IPS-15b (cell line): ENCODE results near the gene LSP1.

Source experiments
- H3K27me3 ChIP-seq: one replicate; pipeline ENCODE4 v1.6.1; 2013; ENCODE audit warnings: low read length; ENCODE audit not compliant: control insufficient read depth, insufficient read depth
- H3K36me3 ChIP-seq: one replicate; pipeline ENCODE4 v1.6.1; 2013; ENCODE audit warnings: low read length; ENCODE audit not compliant: control insufficient read depth, insufficient read depth
- H3K4me1 ChIP-seq: one replicate; pipeline ENCODE4 v1.6.1; 2013; ENCODE audit warnings: mild to moderate bottlenecking, low read length; ENCODE audit not compliant: control insufficient read depth, insufficient read depth
- H3K4me3 ChIP-seq: one replicate; pipeline ENCODE4 v1.5.1; 2013; ENCODE audit warnings: low read depth, low read length
- H3K9ac ChIP-seq: one replicate; pipeline ENCODE4 v1.6.1; 2013; ENCODE audit warnings: low read depth, mild to moderate bottlenecking, low read length
- H3K9me3 ChIP-seq: one replicate; pipeline ENCODE4 v1.6.1; 2013; ENCODE audit warnings: mild to moderate bottlenecking, low read length; ENCODE audit not compliant: control insufficient read depth, insufficient read depth

Gene LSP1

GRCh38 chr11:1932681-1933080 lies 79.8 kb downstream of the LSP1 start:
- H3K4me1 ChIP-seq, result no peaks in the 10 kb centered on the region
- no peaks in the 10 kb centered on the region for H3K9me3 ChIP-seq
- H3K36me3 ChIP-seq, result no peaks in the 10 kb centered on the region
- no peaks in the 10 kb centered on the region for H3K27me3 ChIP-seq
- no peak overlapping the region for H3K4me3 ChIP-seq
- no peak overlapping the region for H3K9ac ChIP-seq

- H3K4me3 ChIP-seq, result no peak overlapping the region
- no peaks in the 10 kb centered on the region for H3K36me3 ChIP-seq
- no peak overlapping the region for H3K9ac ChIP-seq
- H3K27me3 ChIP-seq, result no peaks in the 10 kb centered on the region
- H3K4me1 ChIP-seq, result no peaks in the 10 kb centered on the region
- no peaks in the 10 kb centered on the region for H3K9me3 ChIP-seq
These were observed 80.8 kb downstream of the LSP1 start for GRCh38 chr11:1933416-1934334.

DNA sequence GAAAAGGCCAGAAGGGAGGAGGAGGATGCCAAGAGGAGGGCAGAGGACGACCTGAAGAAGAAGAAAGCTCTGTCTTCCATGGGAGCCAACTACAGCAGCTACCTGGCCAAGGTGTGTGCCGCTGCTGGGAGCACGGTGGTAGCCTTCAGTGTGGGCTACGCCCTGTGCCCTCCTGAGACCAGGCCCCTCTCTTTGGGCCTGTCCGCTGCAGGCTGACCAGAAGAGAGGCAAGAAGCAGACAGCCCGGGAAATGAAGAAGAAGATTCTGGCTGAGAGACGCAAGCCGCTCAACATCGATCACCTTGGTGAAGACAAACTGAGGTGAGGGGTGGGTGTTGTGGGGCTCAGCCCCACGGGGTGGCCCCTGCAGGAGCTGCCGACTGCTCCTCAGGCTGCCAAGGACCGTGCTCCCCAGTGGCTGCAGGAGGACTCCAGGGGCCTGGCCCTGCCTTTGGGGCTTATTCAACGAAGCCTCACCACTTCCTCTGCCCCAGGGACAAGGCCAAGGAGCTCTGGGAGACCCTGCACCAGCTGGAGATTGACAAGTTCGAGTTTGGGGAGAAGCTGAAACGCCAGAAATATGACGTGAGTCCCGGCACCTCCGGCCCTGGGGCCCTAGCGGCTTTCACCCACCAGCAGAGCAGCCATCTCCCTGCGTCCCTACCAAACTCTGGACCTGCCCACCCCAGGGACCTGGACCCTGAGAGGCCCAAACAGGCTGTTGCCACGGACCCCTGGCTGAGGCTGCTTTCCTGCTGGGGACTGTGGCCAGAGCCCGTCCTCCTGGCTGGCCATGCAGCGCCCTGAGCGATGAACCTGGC lies 81.7 kb downstream of the LSP1 start:
- Histone ChIP-seq H3K4me3 (no peak overlapping the region), H3K9me3 (no peaks in the 10 kb centered on the region), H3K36me3 (no peaks in the 10 kb centered on the region), H3K9ac (no peak overlapping the region), H3K4me1 (no peaks in the 10 kb centered on the region), H3K27me3 (no peaks in the 10 kb centered on the region)

DNA sequence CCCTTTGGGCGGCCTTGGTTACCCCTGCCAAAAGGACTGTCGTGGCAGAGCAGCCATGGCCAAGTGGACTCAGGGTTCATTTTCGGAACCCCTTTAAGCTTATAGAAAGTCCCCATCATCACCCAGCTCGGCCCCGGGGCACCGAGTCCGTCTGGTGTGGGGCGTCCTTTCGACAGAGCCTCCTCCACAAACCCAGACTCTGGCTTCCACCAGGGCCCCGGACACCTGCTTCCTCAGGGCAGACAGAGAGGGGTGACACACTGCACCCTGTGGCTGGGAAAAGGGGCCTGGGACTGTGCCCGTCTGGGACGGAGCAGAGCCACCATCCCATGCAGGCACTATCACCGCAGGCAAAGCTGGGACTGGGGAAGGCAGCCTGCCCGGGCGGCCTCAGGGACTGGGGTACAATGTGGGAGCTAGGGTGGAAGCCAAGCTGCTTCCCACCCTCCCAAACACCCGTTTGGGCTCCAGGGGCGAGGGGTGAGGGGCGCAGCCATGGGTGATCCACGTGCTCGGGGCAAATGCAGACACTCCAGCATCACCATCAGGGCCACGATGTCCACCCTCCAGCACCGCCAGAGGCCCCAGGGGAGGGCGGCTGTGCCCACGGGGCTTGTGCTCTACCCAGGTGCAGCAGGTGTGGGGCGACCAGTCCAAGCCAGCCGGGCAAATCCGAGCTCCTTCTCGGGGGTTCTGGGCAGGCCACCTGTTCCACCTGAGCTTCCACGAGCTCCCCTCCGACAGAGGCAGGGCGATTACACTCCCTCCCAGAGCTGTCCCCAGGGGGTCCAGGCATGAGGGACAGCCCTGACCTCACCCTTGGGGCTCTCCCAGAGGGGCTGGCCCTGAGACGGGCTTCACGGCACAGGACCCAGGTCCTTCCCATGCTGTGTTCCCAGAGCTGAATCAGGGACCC lies 82.5 kb downstream of the LSP1 start:
- H3K9me3 ChIP-seq, result no peaks in the 10 kb centered on the region
- H3K4me3 ChIP-seq, result no peak overlapping the region
- no peak overlapping the region for H3K9ac ChIP-seq
- no peaks in the 10 kb centered on the region for H3K36me3 ChIP-seq
- no peaks in the 10 kb centered on the region for H3K27me3 ChIP-seq
- H3K4me1 ChIP-seq, result no peaks in the 10 kb centered on the region

DNA sequence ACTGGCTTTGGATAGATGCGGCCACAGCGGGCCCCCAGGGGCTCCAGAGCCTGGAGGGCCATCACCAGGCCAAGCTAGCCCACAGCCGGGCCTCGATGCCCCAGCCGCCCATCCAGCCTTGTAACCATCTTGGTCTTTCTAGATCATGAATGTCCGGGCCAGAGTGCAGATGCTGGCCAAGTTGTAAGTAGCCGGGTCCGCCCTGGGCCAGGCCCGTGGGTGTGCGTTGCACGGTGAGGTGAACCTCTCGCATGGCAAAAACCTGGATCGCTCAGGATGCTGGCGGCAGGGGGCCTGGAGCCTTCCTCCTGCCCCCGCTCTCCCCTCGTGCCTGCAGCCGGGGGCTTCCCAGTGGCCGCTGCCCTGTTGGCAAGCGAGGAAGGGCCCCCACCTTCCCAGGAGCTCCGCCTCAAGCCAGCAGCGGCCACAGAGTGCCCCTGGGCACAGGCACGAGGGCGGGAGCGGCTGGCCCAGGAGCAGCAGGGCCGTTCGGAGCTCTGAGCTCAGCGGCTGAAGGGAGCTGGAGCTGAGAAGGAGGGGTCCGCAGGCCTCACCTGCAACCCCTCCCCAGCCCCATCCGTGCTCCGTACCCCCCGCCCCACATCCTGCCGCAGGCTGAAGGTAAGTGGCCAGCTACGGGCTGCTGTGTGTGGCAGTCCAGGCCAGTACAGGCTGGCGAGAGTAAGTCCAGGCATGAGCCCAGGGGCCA lies 83.3 kb downstream of the LSP1 start:
- no peaks in the 10 kb centered on the region for H3K4me1 ChIP-seq
- H3K4me3 ChIP-seq, result no peak overlapping the region
- H3K9ac ChIP-seq, result no peak overlapping the region
- H3K27me3 ChIP-seq, result no peaks in the 10 kb centered on the region
- H3K9me3 ChIP-seq, result no peaks in the 10 kb centered on the region
- H3K36me3 ChIP-seq, result no peaks in the 10 kb centered on the region

DNA sequence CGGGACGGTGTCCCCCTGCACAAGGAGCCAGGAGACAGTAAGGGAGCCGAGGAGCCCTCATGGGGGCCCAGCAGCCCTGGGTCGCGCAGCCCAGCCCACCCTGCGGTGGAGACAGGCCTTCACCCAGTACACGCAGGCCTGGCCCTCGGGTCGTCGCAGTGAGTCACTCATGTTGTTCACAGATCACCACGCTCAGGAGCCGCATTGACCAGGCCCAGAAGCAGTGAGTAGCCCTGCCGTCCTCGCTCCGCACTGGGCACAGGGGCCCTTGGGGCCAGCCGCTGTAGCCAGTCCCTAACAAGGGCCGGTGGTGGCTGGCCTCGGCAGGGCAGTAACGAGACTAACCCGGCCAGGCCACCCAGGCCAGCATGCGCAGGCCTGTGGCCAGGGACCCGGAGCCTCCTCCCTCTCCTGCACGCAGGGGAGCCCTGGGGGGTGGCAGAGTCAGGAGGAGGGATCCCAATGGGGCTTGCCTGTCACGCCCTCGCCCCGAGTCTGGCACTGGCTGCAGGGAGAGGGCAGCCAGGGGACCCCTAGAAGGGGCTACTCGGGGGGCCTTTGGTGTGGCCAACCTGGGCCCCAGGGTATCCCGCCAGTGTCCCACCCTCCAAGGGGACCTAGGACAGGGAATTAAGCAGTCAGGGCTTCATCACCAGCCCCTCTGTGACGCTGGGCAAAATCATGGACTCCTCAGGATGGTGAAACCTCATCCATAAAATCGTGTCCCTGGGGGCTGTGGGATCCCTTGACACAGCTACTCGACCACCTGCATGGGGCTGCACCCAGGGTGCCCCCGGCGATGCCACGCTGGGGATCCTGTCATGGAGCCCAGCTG lies 84.1 kb downstream of the LSP1 start:
- Histone ChIP-seq H3K36me3 (no peaks in the 10 kb centered on the region), H3K9ac (no peak overlapping the region), H3K4me1 (no peaks in the 10 kb centered on the region), H3K27me3 (no peaks in the 10 kb centered on the region), H3K9me3 (no peaks in the 10 kb centered on the region), H3K4me3 (no peak overlapping the region)

- Histone ChIP-seq H3K4me3 (no peak overlapping the region), H3K4me1 (no peaks in the 10 kb centered on the region), H3K27me3 (no peaks in the 10 kb centered on the region), H3K36me3 (no peaks in the 10 kb centered on the region), H3K9me3 (no peaks in the 10 kb centered on the region), H3K9ac (no peak overlapping the region)
These were observed 84.9 kb downstream of the LSP1 start for GRCh38 chr11:1937616-1938342.

DNA sequence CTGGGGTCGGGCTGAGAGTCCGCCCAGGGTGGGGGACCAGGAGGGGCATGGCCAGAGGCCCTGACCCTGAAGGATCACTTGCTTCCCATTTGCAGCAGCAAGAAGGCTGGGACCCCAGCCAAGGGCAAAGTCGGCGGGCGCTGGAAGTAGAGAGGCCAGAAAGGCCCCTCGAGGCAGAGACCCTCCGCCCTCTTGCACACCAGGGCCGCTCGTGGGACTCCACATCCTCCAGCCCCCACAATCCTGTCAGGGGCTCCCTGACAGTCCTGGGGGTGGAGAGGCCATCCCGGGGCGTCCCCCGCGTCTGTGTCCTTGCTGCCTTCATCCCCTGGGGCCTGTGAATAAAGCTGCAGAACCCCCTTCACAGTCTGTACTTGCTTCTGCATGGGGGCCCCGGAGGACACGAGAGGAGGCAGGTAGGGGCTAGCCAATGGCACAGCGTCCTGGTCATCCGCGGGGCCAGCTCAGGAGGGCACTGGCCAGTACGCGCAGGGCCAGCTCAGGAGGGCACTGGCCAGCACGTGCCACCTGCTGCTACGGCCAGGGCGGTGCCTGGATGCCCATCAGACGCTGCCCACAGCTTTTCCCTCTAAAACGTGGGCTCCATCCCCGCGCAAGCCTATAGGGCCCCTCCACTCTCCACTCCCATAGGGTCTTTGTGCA lies 85.6 kb downstream of the LSP1 start:
- Histone ChIP-seq H3K27me3 (no peaks in the 10 kb centered on the region), H3K36me3 (no peaks in the 10 kb centered on the region), H3K9ac (no peak overlapping the region), H3K4me1 (no peaks in the 10 kb centered on the region), H3K4me3 (no peak overlapping the region), H3K9me3 (no peaks in the 10 kb centered on the region)

GRCh38 chr11:1939006-1939625 lies 86.2 kb downstream of the LSP1 start:
- no peaks in the 10 kb centered on the region for H3K4me1 ChIP-seq
- H3K9ac ChIP-seq, result no peak overlapping the region
- H3K36me3 ChIP-seq, result no peaks in the 10 kb centered on the region
- H3K4me3 ChIP-seq, result no peak overlapping the region
- H3K9me3 ChIP-seq, result no peaks in the 10 kb centered on the region
- no peaks in the 10 kb centered on the region for H3K27me3 ChIP-seq
